IPS-NIHi11 (cell line): Measurements from ENCODE around the gene TIAM1.

Experiments
- DNase-seq: peaks from one replicate; pipeline ENCODE4 v3.0.0; 2012; ENCODE audit warnings: mixed read lengths, low spot score

The TIAM1 gene

DNA sequence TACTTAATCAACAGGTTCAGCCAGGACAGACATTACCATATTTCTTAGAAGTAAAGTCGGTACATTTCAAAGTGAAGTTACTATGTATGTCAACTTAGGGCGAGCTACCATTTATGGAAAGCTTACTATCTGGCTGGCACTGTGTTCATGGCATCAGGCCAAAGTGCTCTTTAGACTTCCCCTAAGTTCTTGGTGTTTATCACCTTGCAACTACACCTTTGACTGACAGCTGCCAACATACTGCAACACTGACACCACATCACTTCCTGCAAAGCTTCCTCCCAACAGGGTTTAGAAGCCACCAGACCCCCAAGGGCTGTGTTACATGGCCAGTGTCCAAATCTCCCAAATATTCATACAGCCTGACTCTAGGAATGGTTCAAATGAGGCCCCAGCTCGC is 61.0 kb downstream of the TIAM1 start:
- no peak for DNase-seq

DNA sequence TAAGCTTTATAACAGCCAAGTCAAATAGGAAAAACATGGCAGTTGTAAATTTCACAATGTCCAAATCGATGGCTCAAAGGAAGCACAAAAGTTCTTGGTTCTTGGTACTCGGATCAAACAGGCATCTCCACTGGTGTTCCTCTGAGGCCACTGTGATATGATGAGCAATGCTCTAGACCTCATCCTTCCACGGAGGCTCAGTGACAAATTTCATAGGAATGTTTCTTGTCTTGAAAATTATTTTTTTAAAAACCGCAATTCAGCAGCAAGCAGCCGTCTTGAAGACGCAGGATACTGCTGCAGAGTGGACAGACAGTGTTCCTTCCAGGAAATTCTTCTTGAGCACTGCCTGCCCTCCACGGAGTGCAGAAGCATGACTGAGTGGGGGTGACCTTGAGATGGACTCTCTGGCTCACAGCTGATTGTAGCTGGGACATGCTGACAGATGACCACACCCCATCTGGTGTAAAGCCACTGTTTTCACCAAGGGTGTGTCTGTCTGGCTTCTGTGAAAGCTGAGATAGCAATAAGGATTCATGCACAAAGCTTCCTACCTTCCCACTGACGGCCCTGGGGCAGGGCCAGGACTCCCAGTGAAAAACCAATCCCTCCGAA is 61.9 kb downstream of the TIAM1 start:
- no peak for DNase-seq

DNA sequence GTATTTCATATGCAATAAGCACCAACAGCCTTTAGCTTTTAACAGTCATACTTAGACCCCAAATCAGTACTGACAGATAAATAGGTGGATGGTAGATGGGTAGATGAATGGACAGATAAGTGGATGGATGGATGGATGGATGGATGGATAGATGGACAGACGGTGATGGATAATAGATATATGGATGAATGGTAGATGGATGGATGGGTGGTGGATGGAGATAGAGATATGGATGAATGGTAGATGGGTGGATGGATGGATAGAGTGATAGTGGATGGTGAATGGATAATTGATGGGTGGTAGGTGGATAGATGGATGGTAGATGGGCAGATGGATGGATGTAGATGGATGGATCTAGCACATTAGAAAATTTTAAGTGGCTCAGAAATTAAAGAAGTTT is 62.5 kb downstream of the TIAM1 start:
- DNase-seq = no peak

DNA sequence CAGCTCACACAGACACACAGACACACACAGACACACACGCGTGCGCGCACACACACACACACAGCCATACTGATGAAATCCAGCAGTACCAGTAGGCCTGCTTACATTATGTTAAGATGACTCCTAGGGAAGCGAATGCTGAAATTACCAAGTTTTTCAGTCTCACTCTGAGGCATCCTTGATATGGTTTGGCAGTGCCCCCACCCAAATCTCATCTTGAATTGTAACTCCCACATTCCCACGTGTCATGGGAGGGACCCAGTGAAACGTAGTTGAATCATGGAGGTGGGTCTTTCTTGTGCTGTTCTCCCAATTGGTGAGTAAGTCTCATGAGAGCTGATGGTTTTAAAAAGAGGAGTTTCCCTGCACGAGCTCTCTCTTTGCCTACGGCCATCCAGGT is 64.1 kb downstream of the TIAM1 start:
- no peak for DNase-seq

DNA sequence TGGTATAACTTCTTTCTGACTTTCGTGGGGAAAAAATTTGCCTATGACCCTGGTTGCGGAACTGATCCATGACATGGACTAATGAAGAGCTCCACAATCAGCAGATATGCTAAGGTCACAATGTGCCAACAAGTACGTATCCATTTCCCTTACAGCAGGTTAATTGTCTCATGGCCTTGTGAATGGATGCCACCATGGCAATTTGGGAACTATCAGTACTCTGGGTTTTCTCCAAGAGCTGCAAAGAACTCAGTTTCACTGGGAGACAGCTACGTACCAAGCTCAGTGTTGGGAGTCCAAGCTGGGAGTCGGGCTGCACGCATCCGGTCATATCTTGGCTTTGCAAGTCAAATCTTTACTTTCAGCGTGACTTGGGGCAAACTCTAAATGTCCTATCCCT is 64.8 kb downstream of the TIAM1 start:
- DNase-seq = no peak

DNA sequence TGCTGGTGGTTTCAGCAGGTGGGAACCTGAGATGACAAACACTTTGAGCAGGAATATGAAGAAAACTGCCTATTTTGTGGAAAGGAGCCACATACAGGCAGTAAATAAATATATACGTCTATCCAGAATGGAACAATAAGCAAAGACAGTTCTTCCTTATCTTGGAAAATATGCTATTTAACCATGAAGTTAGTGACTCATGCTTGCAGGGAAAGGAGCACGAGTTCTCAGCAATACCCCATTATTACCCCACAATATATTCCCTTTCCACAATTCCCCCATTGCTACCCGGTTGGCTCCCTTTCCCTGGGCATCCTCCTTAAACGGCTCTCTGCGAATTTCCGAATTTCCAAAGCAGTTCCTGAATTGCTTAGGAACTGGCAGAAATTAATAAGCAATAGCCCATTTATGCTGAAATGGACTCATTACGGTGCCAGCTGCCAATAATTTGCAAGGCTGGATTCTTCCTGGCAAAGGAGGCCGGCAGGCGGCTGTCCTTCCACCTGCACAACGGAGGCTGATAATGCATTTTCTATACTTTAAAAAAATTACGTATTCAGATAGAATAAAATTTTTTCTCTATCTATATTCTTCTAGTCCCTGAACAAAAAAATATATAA is 65.4 kb downstream of the TIAM1 start:
- no peak for DNase-seq

DNA sequence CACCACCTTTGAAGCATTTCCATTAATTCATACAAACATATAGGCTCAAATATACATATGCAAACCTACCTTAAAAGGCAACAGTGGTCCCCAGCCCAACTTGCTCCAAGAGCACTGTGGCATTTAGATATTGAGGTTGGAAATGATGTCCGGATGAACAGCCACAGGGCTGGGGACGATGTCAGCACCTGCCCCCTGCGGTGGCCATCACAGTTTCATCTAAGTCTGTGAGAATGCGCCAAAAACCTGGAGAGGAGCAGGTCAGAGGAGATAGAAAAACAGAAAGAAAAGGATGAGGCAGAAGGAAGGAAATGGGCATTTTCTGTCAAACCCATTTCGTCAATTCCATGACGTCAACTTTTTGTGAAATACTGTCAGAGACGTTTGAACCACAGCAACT is 67.4 kb downstream of the TIAM1 start:
- DNase-seq = no peak

DNA sequence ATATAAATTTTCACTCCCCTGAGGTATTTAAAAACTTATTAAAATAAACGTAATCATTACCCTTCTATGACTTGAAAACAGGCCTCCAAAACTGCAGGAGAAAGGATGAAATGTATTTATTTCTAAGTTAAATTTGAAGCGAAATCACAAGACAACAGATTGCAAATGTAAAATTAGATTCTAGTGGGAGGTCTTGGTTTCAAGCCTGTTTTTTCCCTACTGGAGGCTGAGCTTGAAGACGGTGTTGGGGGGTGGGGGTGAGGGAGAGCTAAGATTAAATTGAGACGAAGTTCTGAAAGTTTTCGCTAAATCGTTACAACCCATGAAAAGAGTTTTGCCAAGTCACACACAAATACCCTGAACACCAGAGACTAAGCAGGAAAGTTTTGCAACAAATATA is 68.2 kb downstream of the TIAM1 start:
- no peak for DNase-seq

DNA sequence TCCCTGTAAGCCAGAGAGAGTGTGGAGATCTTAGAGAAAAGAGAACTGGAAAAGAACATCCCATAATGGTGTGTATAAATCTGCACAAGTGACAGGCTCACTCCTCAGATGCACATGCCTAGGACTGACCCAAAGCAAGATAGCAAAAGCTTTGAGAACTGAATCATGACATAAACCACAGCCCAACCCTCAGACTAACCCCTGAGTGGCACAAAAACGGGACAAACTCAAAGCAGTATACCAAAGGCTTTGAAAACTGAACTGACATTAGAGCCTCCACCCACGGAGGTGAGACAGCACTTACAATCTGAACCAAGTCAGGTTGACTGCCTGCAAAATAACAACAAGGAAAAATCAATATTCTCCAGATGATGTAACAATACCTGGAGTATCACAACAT is 70.8 kb downstream of the TIAM1 start:
- DNase-seq = no peak

DNA sequence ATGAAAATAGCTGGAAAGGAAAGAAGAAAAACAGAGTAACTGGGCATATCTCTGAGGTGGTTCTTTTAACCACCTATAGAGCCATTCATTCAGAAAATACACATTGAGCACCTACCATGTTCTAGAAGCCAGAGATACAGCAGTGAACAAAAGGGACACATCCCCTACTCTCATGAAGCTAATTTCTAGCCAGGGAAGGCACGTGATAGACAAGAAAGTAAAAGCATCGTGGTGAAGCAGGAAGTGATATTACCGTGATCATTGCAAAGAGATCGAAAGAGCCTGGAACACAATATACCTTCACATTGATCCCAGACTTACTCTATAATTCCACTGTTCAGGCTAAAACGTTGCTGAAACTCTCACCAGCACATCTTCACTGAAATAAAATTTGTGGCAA is 76.0 kb downstream of the TIAM1 start:
- DNase-seq = no peak

DNA sequence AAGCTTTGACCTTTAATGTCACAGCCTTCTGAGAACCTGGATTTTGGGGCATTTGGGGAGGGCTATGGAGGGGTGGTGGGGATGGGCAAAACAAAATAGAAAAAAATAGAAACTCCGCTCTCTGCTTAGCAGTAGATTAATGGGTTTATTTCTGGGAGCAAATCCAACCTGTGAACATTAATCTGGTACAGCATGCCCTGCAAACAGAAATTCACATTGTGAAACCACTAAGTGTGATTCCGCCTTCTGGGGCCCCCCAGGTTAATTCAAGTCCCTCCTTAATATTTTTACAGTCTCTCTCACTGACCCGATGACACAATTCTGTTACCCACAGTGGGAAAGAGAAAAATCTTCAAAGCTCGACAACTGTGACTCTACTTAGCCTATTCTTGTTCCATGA is 76.4 kb downstream of the TIAM1 start:
- DNase-seq = no peak

DNA sequence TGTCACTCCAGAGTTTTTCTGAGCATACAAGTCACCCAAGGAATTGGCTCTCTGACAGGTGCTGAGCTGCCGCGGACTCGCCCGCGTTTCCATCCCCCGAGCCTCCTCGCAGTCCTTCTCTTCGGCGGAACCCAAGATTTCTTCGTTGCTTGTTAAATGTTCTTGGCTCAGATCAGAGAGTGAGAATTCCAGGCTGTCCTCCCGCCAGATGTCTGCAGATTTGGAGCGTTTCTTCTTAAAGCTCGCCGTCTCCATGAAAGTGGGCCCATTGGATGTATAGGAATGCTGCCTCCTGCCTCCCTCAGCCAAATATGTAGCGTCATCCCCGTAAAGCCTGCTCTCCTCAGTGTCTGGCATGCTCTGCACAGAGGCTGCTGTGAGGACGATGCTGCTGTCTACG is 77.8 kb downstream of the TIAM1 start:
- no peak for DNase-seq

DNA sequence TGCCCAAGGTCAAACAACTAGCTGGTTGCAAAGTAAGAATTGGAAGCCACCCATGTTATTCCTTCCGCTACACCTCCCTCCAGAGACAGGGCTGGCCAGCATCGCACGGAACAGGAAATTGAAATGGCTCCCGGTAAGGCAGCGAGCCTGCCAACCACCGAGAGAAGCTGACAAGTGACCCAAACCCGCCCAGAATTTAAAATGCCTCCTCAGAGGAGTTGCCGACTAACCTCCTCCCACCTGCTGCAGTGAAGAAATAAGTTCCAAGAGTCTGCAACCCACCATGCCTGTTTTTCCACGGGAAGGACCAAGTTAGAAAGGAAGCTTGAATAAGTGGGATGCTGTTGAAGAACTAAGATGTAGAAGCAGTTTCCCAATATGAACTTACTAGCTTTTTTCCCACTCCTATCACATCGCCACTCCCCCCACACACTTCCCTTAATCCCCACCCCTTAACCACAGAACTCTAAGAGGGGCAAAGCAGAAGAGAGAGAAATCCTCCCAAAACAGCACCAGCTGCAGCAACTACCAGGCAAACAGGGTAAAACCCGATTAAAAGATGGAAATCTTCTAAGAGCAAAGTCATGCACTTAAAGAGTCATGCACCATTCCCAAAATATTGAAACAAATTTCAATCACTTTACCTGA is 78.6 kb downstream of the TIAM1 start:
- DNase-seq = no peak

DNA sequence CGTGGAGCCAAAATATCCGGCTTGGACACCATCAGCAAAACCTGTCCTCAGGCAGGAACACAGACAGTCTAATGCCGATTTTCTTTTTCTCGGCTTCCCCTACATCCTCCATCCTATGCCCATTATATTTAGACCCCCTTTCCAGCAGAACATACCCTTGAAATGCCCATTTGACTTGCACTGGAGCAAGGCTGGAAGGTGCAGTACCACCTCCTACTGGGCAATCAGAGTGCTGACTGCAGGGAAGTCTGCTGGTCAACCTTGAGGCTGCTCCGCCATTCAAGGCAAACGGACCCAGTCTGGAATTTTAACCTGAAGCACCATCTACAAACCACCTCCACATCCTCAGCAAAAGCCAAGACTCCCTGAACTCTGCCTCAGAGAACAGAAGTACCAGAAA is 79.5 kb downstream of the TIAM1 start:
- no peak for DNase-seq

DNA sequence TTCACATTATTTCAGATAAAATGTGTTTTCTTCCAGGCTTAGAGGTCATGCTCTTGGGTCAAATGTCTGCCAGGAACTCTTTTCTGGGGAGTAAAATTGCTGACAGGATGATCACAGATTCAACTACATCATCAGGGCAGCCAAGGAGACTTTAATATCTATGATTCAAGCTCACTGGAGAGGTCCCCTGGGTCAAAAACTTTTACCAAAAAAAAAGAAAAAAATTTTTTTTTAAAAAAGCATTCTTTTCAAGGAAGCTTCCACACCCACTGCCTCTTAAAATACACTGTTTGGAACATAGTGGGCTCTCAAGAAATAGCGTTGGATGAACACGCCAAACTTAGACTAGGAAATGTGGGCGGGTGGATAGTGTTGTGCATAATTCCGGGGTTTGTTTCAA is 81.3 kb downstream of the TIAM1 start:
- DNase-seq = no peak

DNA sequence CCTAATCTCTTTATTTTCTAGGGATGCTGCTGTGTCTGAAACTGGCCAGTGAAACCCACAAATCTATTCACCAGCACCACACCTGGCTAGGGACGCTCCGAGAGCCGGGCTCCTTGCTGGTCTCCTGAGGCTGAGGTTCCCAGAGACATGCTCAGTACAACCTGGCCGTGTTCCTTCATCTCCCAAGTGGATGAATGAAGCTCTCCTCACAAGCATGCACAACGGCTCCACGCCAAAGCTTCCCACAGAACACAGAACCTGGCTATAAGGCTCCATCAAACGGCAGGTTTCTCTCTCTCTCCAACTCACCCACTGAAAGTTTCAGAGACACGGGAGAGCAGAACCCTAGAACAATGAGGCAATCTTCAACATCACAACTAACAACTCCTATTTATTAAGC is 82.3 kb downstream of the TIAM1 start:
- DNase-seq = no peak

DNA sequence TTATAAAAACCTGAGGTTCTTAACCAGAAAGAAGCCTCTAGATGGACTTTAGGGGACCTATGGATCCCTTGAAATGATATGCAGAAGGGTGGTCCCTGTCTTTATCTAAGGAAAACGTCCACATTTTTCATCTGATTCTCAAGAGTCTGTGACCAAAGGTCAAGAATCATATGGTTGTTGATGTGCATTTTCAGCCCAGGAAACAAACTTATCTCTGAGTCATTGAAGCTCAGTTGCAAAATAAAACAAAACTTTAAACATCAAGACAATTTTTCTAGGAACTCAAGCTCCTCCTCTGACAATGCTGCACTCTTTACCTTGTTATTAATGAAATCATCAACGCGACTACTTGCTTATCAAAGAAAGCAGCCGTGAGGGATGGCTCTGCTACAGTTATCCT is 83.3 kb downstream of the TIAM1 start:
- no peak for DNase-seq

DNA sequence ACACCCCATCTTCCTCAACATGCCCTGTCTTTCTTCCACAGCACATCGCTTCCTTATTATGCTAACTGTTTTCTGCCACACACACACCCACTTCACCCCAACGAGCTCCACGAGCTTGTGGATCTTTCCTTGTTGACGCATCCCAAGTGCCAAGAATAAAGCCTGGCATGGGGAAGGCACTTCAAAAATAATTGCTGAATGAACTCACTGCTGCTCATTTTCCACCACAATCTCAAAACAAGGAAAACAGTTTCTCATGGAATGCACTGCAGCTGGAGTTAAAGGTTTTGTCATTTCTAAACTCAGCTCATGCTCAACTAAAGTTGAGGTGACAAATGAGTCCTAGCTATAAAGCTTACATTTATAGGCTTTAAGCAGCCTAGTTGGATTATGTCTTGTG is 86.0 kb downstream of the TIAM1 start:
- no peak for DNase-seq

DNA sequence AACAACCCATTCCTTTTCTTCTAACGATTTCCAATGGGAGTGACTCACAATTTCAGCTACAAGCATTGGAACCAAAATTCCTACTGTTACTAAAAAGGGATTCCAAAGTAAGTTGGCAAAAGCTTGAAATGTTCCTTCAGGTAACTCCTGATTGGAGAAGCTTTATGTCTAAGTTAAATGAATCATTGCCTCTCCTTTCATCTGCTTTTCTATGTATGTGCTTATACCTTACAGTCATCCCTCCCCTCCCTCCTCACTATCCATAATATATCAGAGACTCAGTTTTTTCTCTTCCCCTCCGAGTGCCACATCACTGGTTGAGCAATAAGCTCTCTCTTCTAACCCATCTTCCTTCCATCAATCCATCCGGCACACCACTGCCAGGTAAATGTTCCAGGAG is 86.8 kb downstream of the TIAM1 start:
- no peak for DNase-seq

DNA sequence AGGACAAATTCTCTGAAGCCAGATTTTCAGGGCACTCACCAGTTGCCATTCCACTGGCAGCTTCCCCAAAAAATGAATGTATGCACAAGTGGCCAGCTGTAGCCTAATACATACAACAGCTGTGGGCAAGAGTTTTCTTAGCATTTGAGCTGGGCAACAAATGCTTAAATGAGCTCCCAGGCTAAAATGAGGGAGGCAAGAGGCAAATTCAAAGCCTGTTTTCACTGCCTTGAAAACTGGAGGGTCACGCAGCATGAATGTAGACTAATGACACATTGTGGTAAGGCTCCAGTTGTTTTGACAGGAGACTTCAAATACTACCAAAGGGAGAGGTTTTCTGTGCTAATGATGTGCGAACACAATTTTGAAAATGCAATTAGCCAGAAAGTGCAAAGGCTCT is 88.2 kb downstream of the TIAM1 start:
- DNase-seq = no peak

DNA sequence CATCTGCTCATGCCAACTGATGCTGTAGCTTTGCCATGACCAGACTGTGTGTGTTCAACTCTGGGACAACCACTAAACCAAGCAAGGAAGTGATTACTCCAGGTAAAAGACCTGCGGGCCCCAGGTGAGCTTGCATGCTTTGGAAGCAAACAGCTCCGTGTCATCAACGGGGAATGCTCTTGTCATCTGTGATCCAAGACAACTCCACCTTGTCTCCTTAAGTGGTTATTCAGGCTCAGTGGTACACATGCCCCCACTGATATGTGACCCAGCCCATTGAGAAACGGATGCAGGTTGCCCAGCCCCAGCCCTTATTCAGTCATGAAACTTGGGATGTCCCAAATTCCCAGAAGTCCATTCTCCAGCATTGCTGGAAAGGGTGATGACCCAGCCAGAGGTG is 89.0 kb downstream of the TIAM1 start:
- DNase-seq = no peak

DNA sequence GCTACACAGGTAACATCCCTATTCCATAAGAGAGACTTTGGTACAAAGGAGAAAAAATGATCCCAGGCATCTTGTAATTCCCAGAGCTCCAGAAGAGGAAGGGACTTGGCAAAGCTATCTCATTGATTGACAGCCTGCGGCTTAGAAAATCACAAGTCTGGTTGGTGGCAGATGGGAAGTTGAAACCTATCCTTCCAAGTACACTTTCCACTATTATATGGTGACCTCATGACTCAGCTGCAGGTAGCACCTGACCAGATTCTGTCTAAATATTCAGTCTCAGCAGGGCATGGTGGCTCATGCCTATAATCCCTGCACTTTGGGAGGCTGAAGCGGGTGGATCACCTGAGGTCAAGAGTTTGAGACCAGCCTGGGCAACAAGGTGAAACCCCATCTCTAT is 89.9 kb downstream of the TIAM1 start:
- DNase-seq = no peak

DNA sequence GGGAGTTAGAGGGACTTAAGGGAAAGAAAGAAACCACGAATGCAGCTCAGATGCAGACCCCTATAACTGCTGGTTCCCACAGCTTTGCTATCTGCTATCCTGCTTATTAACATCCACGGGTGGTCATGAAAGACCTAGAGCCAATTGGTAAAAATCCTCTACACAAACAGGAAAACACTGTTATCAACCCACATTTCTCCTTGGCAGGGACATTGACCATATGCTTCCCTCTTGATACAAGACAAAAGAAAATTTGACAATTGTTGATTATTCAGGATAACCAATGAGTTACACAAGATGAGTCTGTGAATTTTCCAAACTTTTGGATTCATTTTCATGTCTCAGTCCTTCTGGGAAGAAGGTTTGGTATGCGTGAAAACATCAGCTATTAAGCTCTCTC is 90.4 kb downstream of the TIAM1 start:
- no peak for DNase-seq

DNA sequence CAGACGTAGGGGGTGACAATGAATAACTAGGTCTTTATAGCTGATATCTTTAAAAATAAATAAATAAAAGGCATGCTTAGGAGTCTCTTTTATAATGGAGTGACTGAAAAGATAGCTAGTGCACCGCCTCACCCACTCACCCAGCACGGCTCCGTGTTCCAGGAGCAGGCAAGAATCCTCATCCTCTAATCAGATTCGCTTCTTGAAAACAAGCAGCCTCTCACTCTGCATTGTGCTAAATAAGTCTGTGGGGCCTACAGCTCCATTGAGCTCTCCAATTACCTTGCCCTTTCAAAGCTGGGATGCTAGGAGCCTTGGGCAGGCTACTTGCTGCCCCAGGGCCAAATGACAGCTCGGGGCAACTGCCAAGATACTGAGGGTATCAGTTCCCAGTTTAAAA is 91.5 kb downstream of the TIAM1 start:
- no peak for DNase-seq
